Right kidney (tissue), 9 donors: ENCODE measurements around the gene PLEKHG4B.
"Not testable (repeated sequence)": the region's sequence is repeated elsewhere in the genome, so short reads cannot be mapped to it uniquely, and the experiment has no call there.

Experiments used
- DNase-seq: peaks from one replicate; pipeline ENCODE4 v3.0.0-alpha.2; 2016
- long read RNA-seq, 8 donors: transcript quantifications; one replicate each; lab custom pipeline, GENCODE V29; 2026

PLEKHG4B gene, protein sequence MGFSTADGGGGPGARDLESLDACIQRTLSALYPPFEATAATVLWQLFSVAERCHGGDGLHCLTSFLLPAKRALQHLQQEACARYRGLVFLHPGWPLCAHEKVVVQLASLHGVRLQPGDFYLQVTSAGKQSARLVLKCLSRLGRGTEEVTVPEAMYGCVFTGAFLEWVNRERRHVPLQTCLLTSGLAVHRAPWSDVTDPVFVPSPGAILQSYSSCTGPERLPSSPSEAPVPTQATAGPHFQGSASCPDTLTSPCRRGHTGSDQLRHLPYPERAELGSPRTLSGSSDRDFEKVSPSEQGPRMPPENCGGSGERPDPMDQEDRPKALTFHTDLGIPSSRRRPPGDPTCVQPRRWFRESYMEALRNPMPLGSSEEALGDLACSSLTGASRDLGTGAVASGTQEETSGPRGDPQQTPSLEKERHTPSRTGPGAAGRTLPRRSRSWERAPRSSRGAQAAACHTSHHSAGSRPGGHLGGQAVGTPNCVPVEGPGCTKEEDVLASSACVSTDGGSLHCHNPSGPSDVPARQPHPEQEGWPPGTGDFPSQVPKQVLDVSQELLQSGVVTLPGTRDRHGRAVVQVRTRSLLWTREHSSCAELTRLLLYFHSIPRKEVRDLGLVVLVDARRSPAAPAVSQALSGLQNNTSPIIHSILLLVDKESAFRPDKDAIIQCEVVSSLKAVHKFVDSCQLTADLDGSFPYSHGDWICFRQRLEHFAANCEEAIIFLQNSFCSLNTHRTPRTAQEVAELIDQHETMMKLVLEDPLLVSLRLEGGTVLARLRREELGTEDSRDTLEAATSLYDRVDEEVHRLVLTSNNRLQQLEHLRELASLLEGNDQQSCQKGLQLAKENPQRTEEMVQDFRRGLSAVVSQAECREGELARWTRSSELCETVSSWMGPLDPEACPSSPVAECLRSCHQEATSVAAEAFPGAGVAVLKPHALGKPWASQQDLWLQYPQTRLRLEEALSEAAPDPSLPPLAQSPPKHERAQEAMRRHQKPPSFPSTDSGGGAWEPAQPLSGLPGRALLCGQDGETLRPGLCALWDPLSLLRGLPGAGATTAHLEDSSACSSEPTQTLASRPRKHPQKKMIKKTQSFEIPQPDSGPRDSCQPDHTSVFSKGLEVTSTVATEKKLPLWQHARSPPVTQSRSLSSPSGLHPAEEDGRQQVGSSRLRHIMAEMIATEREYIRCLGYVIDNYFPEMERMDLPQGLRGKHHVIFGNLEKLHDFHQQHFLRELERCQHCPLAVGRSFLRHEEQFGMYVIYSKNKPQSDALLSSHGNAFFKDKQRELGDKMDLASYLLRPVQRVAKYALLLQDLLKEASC (N-terminal part only)
- long read RNA-seq, donor 1 = 0 reads
- long read RNA-seq, donor 2 = 0 reads
- long read RNA-seq, donor 3 = 0 reads
- long read RNA-seq, donor 4 = 0 reads
- long read RNA-seq, donor 5, full-length matches to known transcripts = 1 of 1 reads
- long read RNA-seq, donor 5, partial matches to known transcripts = 0 of 1 reads
- long read RNA-seq, donor 5, other reads (novel, unspliced or antisense) = 0 of 1 reads
- long read RNA-seq, donor 6 = 0 reads
- long read RNA-seq, donor 7, partial matches to known transcripts = 0 of 1 reads
- long read RNA-seq, donor 7, other reads (novel, unspliced or antisense) = 0 of 1 reads
- long read RNA-seq, donor 8 = 0 reads

DNA sequence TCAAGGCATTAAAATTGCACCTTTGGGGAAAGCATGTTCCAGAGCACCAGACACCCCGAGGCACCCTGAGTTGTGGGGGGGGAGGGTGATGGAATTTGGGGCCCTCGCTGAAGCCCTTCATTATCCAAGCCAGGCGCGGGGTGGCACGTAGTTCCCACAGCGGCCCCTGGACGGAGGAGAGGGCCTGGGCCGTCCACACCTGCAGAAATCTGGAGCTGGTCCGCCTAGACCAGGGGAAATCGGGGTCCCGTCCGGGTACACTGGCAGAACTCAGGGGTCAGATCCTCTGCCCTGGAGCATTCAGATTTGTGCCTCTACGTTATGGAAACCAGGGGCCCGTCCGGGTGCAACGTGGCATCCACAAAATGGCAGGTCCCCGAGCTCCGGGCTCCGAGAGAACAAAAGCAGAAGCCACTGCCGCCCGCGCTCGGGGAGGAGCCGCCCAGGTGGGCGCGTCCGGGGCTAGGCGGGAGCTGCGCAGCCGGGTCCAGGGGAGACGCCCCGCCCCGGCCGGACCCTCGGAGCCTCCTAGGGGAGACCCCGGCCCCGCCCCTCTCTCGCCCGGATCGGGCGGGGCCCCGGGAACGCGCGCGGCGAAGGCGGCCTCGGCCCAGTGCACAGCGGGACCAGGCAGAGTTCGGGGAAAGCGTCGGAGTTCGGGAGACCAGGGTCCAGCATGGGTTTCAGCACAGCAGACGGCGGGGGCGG, at the start of gene PLEKHG4B:
Gene PLEKHG4B (plus strand): TSS at position 613 of the 708 bp plus-strand sequence. CDS start 64 bp downstream, at position 677.
- DNase-seq = peak; percentile 82

- DNase-seq = no peak
Observed at GRCh38 chr5:42250-42649, 49.7 kb upstream of the PLEKHG4B start.

DNA sequence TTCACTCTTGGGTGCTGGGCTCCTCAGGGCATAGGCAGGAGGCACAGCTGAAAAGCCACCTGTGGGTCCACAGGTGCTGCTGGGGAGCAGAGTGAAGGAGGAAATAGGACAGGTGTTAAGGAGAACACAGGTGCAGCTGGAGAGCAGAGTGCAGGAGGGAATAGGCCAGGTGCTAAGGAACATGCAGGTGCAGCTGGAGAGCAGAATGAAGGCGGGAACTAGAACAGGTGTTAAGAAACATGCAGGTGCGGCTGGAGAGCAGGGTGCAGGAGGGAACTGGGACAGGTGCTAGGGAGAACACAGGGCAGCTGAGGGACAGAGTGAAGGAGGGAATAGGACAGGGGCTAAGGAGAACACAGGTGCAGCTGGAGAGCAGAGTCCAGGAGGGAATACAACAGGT, 43.8 kb upstream of the PLEKHG4B start:
- no peak for DNase-seq

DNA sequence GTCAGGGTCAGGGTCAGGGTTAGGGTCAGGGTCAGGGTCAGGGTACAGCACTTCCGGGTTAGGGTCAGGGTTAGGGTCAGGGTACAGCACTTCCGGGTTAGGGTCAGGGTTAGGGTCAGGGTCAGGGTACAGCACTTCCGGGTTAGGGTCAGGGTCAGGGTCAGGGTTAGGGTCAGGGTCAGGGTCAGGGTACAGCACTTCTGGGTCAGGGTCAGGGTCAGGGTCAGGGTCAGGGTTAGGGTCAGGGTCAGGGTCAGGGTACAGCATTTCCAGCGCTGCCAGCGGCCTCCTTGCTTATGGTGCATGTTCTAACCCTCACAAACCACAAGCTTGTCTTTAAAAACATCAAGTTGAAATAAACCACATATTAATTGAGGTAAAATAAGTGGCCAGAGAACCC, 42.4 kb upstream of the PLEKHG4B start:
- DNase-seq = not testable (repeated sequence)

GRCh38 chr5:49953-50544, 41.9 kb upstream of the PLEKHG4B start:
- DNase-seq = no peak

GRCh38 chr5:50724-51499, 41.1 kb upstream of the PLEKHG4B start:
- no peak for DNase-seq

DNA sequence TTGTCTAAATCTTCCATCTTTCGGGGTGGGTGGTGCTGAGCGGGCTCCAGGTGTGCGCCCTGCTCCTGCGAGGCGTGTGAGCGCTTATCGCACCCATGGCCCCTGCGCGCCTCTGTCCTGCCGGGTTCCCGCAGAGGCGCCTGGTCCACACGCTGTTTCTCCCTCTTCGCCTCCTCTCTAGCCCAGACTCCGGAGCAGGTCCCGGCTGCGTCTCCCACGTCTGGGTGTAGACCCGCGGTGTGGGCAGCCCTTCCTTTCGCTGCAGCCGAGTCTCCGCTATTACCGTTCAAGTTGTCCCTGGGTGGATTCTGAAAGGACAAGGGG, 40.5 kb upstream of the PLEKHG4B start:
- DNase-seq = no peak

DNA sequence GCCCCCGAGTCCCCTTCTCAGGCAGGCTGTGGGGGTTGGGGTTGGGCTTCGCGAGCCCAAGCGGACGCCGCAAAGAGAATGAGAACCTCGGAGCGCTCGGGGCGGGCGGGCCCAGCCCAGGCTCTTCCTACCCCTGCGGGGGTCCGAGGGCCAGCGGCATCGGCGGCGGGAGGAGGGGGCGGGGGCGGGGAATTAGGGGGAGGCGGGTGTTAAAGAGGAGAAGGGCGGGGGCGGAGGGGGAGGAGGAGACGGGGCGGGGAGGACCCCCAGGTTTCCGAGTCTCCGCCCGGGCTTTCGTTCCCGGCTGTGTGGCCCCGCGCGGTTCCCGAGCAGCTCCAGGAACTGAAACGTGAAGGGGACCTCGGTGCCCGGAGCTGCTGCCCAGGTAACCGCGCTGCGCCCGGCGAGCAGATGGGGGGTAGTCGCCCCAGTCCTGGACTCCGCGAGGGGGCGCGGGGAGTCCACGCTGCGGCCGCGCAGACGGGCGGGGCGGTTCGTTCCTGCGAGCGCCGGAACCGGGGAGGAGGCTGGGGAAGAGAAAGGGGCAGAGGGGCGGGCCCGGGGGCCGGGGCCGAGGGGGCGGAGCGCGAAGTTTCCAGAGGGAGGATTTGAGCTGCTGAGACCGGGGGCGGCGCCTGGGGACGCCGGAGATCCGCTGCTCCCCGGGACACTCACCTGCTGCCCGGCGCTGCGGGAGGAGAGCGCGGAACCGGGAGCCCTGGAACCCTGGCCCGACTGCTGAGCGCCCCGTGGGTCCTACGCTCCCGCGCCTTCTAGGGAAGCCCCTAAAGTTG, 38.4 kb upstream of the PLEKHG4B start:
- peak; percentile 58 for DNase-seq

- DNase-seq = no peak
Observed at GRCh38 chr5:54175-54730, 37.7 kb upstream of the PLEKHG4B start.

GRCh38 chr5:54876-55569, 36.9 kb upstream of the PLEKHG4B start:
- no peak for DNase-seq

DNA sequence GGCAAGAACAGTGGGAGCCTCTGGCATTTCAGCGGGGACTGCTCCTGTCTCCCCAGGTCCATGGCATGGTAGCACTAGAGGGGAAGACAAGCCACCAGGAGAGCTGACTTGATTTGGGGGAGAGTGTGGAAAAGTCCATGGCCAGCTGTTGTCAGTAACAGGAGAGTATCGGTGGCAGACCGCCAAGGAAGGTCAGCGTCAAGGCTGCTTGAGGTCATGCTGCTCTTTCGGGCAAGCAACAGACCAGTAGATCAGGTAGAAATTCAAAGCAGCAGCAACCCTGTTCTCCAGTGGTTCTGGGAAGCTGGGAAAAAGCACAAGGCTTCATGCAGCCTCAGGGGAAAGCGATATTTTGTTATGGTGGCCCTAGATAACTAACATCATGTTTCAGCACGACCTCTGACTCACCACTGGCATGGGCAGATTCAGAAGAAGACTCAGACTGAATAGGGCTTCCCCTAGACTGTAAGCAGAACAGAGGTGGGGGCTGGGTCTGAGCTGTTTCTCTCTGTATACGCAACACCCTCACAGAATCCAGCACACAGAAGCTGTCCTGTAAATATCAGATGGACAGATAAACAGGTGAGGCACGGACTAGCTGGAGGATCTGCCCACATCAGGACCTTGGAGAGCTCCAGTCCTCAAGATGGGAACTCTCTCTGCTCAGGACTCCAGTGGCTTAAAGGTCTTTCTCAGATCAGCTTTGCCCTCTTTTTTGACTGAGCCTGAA, 35.2 kb upstream of the PLEKHG4B start:
- no peak for DNase-seq

- DNase-seq = not testable (repeated sequence)
Observed at GRCh38 chr5:60250-60649, 31.7 kb upstream of the PLEKHG4B start.

GRCh38 chr5:70440-70839, 21.5 kb upstream of the PLEKHG4B start:
- DNase-seq = no peak

- DNase-seq = not testable (repeated sequence)
Observed at GRCh38 chr5:72316-73180, 19.4 kb upstream of the PLEKHG4B start.

DNA sequence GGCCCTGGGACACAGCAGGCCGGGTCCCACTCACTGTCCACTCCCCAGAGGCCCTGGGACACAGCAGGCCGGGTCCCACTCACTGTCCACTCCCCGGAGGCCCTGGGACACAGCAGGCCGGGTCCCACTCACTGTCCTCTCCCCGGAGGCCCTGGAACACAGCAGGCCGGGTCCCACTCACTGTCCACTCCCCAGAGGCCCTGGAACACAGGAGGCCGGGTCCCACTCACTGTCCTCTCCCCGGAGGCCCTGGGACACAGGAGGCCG, 18.9 kb upstream of the PLEKHG4B start:
- not testable (repeated sequence) for DNase-seq

DNA sequence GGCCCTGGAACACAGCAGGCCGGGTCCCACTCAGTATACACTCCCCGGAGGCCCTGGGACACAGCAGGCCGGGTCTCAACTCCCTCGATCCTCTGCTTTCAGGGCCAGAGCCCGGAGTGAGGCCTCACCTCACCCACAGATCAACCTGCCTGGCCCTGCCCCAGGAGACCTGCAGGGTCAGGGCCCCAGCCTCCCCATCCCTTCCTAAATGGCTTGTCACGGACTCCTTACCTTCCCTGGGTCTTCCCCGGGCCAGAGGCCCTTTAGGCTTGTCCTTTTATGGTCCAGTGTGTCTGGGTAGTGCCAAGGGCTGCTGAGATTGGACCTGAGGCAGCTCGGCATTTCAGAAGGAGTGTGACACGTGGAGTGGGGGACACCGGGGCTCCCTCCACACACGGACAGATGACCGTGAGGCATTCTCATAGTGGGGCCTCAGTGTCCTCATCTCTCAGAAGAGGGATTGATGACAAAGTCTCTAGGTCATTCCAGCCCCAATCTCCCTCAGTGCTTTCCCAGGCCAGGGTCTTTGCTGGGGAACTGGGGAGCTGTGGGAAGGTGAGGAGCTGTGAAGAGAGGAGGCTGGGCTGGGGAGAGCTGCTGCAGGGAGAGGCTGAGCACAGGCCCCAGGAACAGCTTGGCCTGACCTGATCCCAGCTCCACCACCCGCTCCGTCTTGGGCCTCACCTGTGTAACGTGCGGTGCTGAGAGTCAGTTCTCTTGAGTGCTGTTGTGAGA, 18.0 kb upstream of the PLEKHG4B start:
- no peak for DNase-seq
